ENCODE results near the gene DKKL1.

The DKKL1 gene

GRCh38 chr19:49395581-49396407 lies 32.1 kb downstream of the DKKL1 start:
- TF ChIP-seq ZFX (IDR thresholded peaks at IDR 0.05) (no peak), CTCF (conservative IDR thresholded peaks at IDR 0.05) (no peak)
- no peak overlapping the region for H3K27ac ChIP-seq

- TF ChIP-seq CTCF (conservative IDR thresholded peaks at IDR 0.05) (no peak), ZFX (IDR thresholded peaks at IDR 0.05) (no peak)
- no peak overlapping the region for H3K27ac ChIP-seq
Observed at GRCh38 chr19:49396738-49397505, 33.2 kb downstream of the DKKL1 start.

- H3K27ac ChIP-seq = no peak overlapping the region
- no peak for TF ChIP-seq CTCF (conservative IDR thresholded peaks at IDR 0.05)
- TF ChIP-seq ZFX (IDR thresholded peaks at IDR 0.05) = no peak
Observed at GRCh38 chr19:49398001-49398615, 34.4 kb downstream of the DKKL1 start.

GRCh38 chr19:49398931-49399330 lies 35.3 kb downstream of the DKKL1 start:
- no peak overlapping the region for H3K27ac ChIP-seq

GRCh38 chr19:49400029-49400428 lies 36.4 kb downstream of the DKKL1 start:
- TF ChIP-seq ZFX (IDR thresholded peaks at IDR 0.05) (no peak), CTCF (conservative IDR thresholded peaks at IDR 0.05) (no peak)
- no peak overlapping the region for H3K27ac ChIP-seq

More at GRCh38 chr19:49398931-49399330, 35.3 kb downstream of the DKKL1 start:
- TF ChIP-seq CTCF (conservative IDR thresholded peaks at IDR 0.05) (no peak), ZFX (IDR thresholded peaks at IDR 0.05) (no peak)

GRCh38 chr19:49403404-49404187 lies 39.9 kb downstream of the DKKL1 start:
- TF ChIP-seq CTCF (conservative IDR thresholded peaks at IDR 0.05) (no peak), ZFX (IDR thresholded peaks at IDR 0.05) (no peak)
- peak overlapping the region; percentile 8; the same call in 1 of the 2 replicates for H3K27ac ChIP-seq
